Stomach (tissue), 9 donors: ENCODE measurements around the gene TOMT. TPM values are rescaled to one million over a fixed set of nuclear protein-coding genes. Genes with fewer than 3 reads are reported as not detected.
"Not testable (repeated sequence)": the region's sequence is repeated elsewhere in the genome, so short reads cannot be mapped to it uniquely, and the experiment has no call there.

Experiments
- DNase-seq, 2 donors: peaks; one replicate each; pipeline versions ENCODE4 v3.0.0 to v3.0.0-alpha.2; 2013 to 2019
- H3K27ac ChIP-seq, 5 donors: fragments of 200-600 bp in 4 of 5; sonication (generic) in 4 of 5; one replicate each; pipeline ENCODE4 v1.5.1; 2013 to 2019; ENCODE audit warnings: mild to moderate bottlenecking in 1 of 5, moderate library complexity in 1 of 5
- H3K27me3 ChIP-seq, 3 donors: fragments of 200-600 bp; sonication (generic); one replicate each; pipeline ENCODE4 v1.5.1; 2017 to 2019; ENCODE audit warnings: mixed run types in 1 of 3
- H3K36me3 ChIP-seq, 4 donors: fragments of 200-600 bp; sonication (generic); 1 replicate in 3 of 4; 2 replicates in 1 of 4; pipeline ENCODE4 v1.5.1; 2016 to 2019
- H3K4me1 ChIP-seq, 4 donors: fragments of 200-600 bp; sonication (generic); one replicate each; pipeline ENCODE4 v1.5.1; 2016 to 2019
- H3K4me3 ChIP-seq, 4 donors: fragments of 200-600 bp; sonication (generic) in 3 of 4; one replicate each; pipeline ENCODE4 v1.5.1; 2016 to 2019; ENCODE audit warnings: mild to moderate bottlenecking in 1 of 4
- H3K9me3 ChIP-seq, 4 donors: fragments of 200-600 bp; sonication (generic); one replicate each; pipeline ENCODE4 v1.5.1; 2016 to 2019
- EP300 ChIP-seq: sonication (generic); formaldehyde crosslinking; IDR thresholded peaks from one replicate; pipeline ENCODE4 v1.6.1; 2017; ENCODE audit warnings: antibody characterized with exemption
- POLR2A ChIP-seq, 4 donors: fragments of 450-650 bp; IDR thresholded peaks; one replicate each; pipeline ENCODE4 v1.6.1; 2016; ENCODE audit warnings: antibody characterized with exemption in 4 of 4, control low read depth in 2 of 4, mild to moderate bottlenecking in 1 of 4, moderate library complexity in 1 of 4
- POLR2AphosphoS5 ChIP-seq, 3 donors: sonication (generic); formaldehyde crosslinking; IDR thresholded peaks; one replicate each; pipeline ENCODE4 v1.6.1; 2016; ENCODE audit warnings: antibody characterized with exemption in 3 of 3
- WGBS, 5 donors: extraction: QIAGEN DNeasy Blood & Tissue Kit in 3 of 5; methylation state at CpG; one replicate each; pipeline versions ENCODE4 v1.1.5 to v1.1.7; 2013 to 2018; 5-methylcytosine and 5-hydroxymethylcytosine counted together
- intact Hi-C: fragments of 100-400 bp; cut with DNase I; formaldehyde crosslinking; loops from one replicate; pipeline ENCODE4 v1.15.1; 2023; ENCODE audit warnings: low total_unique reads
- polyA plus RNA-seq, 3 donors: library from polyadenylated mRNA; stranded (reverse); fragments of 200-250 nt; gene quantifications; one replicate each; pipeline ENCODE4 v1.2.3, GENCODE V29; 2013
- total RNA-seq, 5 donors: library from RNA; depleted of rRNA; stranded (reverse); fragments of >200 nt; gene quantifications; one replicate each; pipeline versions ENCODE4 v1.1.0 to v1.2.3, GENCODE V29; 2014 to 2016
- TF ChIP-seq, protein P1 (sequence below), 7 experiments: fragments of 450-650 bp in 4 of 7; fragments of 200-600 bp in 3 of 7; sonication (generic) in 3 of 7; IDR thresholded peaks; one replicate each; pipeline ENCODE4 v1.5.1; 2016 to 2019; ENCODE audit warnings: antibody characterized with exemption in 7 of 7, control low read depth in 2 of 7, mild to moderate bottlenecking in 1 of 7
- donor health status: healthy with polysubstance abuse.
- donor health status: Bipolar disorder and iron deficiency.
- donor health status: healthy.

The TOMT gene
- total and polyA plus RNA-seq, 8 donors: not detected

DNA sequence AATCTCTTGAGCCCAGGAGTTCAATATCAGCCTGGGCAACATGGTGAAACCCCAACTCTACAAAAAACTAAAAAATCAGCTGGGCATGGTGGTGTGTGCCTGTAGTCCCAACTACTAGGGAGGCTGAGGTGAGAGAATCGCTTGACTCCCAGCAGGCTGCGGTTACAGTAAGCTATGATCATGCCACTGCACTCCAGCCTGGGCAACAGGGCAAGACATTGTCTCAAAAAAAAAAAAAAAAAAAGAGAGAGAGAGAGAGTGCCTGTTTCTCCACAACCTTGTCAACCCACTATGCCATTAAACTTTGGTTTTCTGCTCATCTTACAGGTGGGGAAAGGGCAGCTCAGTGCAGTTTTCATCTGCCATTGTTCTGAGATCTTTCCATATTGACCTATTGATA, 34.9 kb downstream of the TOMT start:
- no peaks in the 10 kb centered on the region for H3K9me3 ChIP-seq
- intact Hi-C loops: no loop called here
- H3K4me3 ChIP-seq: no peak overlapping the region
- no peaks in the 10 kb centered on the region for H3K4me1 ChIP-seq
- no peaks in the 10 kb centered on the region for H3K36me3 ChIP-seq
- no peak overlapping the region for H3K27ac ChIP-seq
- H3K27me3 ChIP-seq: peaks cover 0 to 3% (median 0%) of the 10 kb centered on the region in 3 donors
- TF ChIP-seq, protein P1, sequence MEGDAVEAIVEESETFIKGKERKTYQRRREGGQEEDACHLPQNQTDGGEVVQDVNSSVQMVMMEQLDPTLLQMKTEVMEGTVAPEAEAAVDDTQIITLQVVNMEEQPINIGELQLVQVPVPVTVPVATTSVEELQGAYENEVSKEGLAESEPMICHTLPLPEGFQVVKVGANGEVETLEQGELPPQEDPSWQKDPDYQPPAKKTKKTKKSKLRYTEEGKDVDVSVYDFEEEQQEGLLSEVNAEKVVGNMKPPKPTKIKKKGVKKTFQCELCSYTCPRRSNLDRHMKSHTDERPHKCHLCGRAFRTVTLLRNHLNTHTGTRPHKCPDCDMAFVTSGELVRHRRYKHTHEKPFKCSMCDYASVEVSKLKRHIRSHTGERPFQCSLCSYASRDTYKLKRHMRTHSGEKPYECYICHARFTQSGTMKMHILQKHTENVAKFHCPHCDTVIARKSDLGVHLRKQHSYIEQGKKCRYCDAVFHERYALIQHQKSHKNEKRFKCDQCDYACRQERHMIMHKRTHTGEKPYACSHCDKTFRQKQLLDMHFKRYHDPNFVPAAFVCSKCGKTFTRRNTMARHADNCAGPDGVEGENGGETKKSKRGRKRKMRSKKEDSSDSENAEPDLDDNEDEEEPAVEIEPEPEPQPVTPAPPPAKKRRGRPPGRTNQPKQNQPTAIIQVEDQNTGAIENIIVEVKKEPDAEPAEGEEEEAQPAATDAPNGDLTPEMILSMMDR (IDR thresholded peaks at IDR 0.05): no peak
- no peak for TF ChIP-seq POLR2A (IDR thresholded peaks at IDR 0.05)
- TF ChIP-seq POLR2AphosphoS5 (IDR thresholded peaks at IDR 0.05): no peak
- TF ChIP-seq EP300: no peak
- WGBS, 5 donors: 74 to 98% (median 95%) methylated on average over 2 of the region's 2 CpGs
- DNase-seq: no peak

DNA sequence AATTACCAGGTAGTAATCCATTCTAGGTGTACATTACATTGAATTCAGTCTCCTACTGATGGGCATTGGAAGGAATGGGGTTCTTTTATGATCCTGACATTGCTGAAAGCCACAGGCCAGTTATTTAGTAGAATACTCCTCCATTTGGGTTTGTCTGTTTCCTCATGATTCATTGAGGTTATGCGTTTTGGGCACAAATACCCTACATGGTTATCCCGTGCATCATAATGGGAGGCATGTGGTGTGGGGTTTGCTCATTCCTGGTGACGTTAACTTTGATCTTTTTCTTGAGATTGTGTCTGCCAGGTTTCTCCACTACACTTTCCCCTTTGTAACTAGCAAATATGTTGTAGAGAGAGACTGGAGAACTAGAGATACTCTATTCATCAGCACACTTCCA, 35.3 kb downstream of the TOMT start:
- Histone ChIP-seq H3K9me3 (no peaks in the 10 kb centered on the region), H3K36me3 (no peaks in the 10 kb centered on the region), H3K4me3 (no peak overlapping the region), H3K27me3 (no peaks in the 10 kb centered on the region), H3K4me1 (no peaks in the 10 kb centered on the region), H3K27ac (no peak overlapping the region)
- DNase-seq: no peak
- TF ChIP-seq POLR2A (IDR thresholded peaks at IDR 0.05) (no peak), EP300 (no peak), POLR2AphosphoS5 (IDR thresholded peaks at IDR 0.05) (no peak)
- TF ChIP-seq, protein P1 (IDR thresholded peaks at IDR 0.05): no peak
- intact Hi-C loops: no loop called here
- WGBS, 5 donors: 56 to 74% (median 70%) methylated on average over 3 of the region's 3 CpGs

DNA sequence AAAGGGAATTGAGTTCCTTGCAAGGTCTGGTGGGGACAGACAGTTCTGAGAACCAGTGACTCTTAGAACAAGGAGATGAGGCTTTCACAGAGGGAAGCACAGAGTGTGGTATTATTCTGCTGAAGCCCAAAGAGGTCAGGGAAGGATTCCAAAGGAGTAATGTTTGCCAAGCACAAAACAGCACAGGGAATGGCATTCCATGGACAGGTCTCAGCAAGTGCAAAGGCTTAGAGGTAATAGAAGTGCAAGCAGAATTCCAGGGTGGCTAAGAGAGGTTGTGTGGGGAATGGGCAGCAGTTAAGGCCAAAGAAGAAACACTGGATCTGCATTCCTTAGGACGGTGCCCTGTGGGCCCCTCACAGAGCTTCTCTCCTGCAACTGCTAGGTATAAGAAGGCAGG, 36.4 kb downstream of the TOMT start:
- WGBS, 5 donors: 20 to 60% (median 50%) methylated on average over 1 of the region's 1 CpG

DNA sequence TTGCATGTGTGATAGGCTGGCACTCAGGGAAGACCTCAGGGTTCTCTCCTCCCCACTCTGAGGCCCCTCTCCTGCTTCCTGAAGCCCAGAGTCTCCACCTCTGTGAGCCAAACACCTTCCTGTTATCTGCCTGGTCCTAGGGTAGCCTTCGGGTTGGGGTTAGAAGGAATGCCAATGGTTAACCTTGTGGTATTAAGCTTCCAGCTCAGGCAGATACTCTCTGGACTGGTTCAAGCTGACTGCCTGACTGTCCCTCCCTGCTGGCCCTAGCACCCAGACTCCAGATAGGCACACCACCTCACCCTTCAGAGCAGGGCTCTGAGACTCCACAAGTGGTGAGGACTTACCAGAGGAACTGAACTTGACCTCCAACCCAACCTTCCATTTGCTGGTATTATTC, 36.8 kb downstream of the TOMT start:
- DNase-seq, H3K9me3 ChIP-seq, H3K27me3 ChIP-seq, H3K36me3 ChIP-seq, intact Hi-C loops, H3K27ac ChIP-seq, H3K4me1 ChIP-seq, H3K4me3 ChIP-seq: not testable (repeated sequence)
- WGBS, 5 donors: 53 to 82% (median 64%) methylated on average over 1 of the region's 1 CpG; no CpG with 5 or more reads in 2 of the 5 donors

More for the DNA sequence above, 36.4 kb downstream of the TOMT start:
- H3K4me3 ChIP-seq, H3K9me3 ChIP-seq, H3K4me1 ChIP-seq, H3K36me3 ChIP-seq, H3K27ac ChIP-seq, DNase-seq, H3K27me3 ChIP-seq, intact Hi-C loops: not testable (repeated sequence)

DNA sequence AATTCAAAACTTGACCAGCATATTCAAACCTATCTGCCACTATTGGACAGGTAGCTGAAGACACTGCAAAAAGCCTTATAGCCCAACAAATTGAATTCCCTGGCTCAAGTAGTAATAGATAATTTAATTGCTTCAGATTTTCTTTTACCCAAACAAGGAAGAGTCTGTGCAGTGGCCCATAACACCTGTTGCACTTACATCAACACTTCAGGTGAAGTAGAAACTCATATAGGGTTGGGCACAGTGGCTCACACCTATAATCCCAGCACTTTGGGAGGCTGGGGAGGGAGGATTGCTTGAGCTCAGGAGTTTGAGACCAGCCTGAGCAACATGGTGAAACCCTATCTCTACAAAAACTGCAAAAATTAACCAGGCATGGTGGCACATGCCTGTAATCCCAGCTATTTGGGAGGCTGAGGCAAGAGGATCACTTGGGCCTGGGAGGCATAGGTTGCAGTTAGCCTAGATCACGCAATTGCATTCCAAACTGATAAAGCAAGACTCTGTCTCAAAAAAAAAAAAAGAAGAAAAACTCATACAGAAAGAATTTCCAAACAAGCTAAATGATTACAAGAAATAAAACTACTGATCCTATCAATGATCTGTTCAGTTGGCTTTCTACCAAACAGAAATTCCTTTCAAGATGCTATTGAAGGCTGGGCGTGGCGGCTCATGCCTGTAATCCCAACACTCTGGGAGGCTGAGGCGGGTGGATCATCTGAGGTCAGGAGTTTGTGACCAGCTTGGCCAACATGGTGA, 39.3 kb downstream of the TOMT start:
- DNase-seq: no peak
- TF ChIP-seq POLR2A (IDR thresholded peaks at IDR 0.05): no peak
- TF ChIP-seq, protein P1 (IDR thresholded peaks at IDR 0.05): no peak
- TF ChIP-seq POLR2AphosphoS5 (IDR thresholded peaks at IDR 0.05): no peak
- TF ChIP-seq EP300: no peak
- no peak overlapping the region for H3K4me3 ChIP-seq
- H3K36me3 ChIP-seq: no peaks in the 10 kb centered on the region
- no peak overlapping the region for H3K27ac ChIP-seq
- H3K27me3 ChIP-seq: no peaks in the 10 kb centered on the region
- intact Hi-C loops: loop anchor here (5.0 kb wide), 1 partner anchor 168 kb away; no protein-coding TSS in a partner anchor
- no peaks in the 10 kb centered on the region for H3K9me3 ChIP-seq
- no peaks in the 10 kb centered on the region for H3K4me1 ChIP-seq
- WGBS, 5 donors: 75 to 86% (median 82%) methylated on average over 4 of the region's 4 CpGs
